CD4-positive, alpha-beta memory T cell (primary cell): ENCODE measurements around the gene FLT3LG. TPM values are rescaled to one million over a fixed set of nuclear protein-coding genes. Genes with fewer than 3 reads are reported as not detected.

Experiments used
- CTCF ChIA-PET: fragments of 350-600 bp; sonication (Branson Sonifier 250); formaldehyde crosslinking; loops from one replicate; lab custom pipeline; 2021; ENCODE audit warnings: inconsistent platforms; ENCODE audit not compliant: partially characterized antibody; lab: Charles Lee
- POLR2A ChIA-PET: fragments of 350-600 bp; sonication (Branson Sonifier 250); formaldehyde crosslinking; loops from one replicate; lab custom pipeline; 2021; ENCODE audit not compliant: partially characterized antibody; lab: Charles Lee
- DNase-seq, 5 donors: peaks; one replicate each; pipeline versions ENCODE4 v3.0.0 to v3.0.0-alpha.2; 2020 to 2022; ENCODE audit warnings: mixed read lengths in 1 of 5
- H3K27ac ChIP-seq: one replicate; pipeline ENCODE4 v1.7.0; 2013; ENCODE audit warnings: low read depth, low read length
- H3K27me3 ChIP-seq: 2 replicates; pipeline ENCODE4 v1.7.0; 2013; ENCODE audit warnings: mild to moderate bottlenecking, low read length, moderate library complexity; ENCODE audit not compliant: insufficient read depth
- H3K36me3 ChIP-seq: 2 replicates; pipeline ENCODE4 v1.7.0; 2013; ENCODE audit warnings: mild to moderate bottlenecking, low read length, moderate library complexity; ENCODE audit not compliant: insufficient read depth
- H3K4me1 ChIP-seq: 2 replicates; pipeline ENCODE4 v1.7.0; 2013; ENCODE audit warnings: mild to moderate bottlenecking, low read length, moderate library complexity; ENCODE audit not compliant: insufficient read depth
- H3K4me3 ChIP-seq, 2 donors: one replicate each; pipeline ENCODE4 v1.7.0; 2013; ENCODE audit warnings: low read length in 2 of 2, mild to moderate bottlenecking in 1 of 2
- H3K9me3 ChIP-seq, 2 donors: one replicate each; pipeline ENCODE4 v1.7.0; 2013; ENCODE audit warnings: low read length in 2 of 2, control low read depth in 1 of 2; ENCODE audit not compliant: control insufficient read depth in 1 of 2
- H3K27ac Mint-ChIP-seq, 7 donors: one replicate each; pipeline ENCODE4 v1.8.0; 2020 to 2021; ENCODE audit warnings: mixed read lengths in 7 of 7, mild to moderate bottlenecking in 6 of 7, inconsistent platforms in 3 of 7, moderate library complexity in 3 of 7
- H3K27me3 Mint-ChIP-seq, 2 donors: one replicate each; pipeline ENCODE4 v1.8.0; 2020 to 2021; ENCODE audit warnings: mixed read lengths in 2 of 2
- H3K36me3 Mint-ChIP-seq, 2 donors: one replicate each; pipeline ENCODE4 v1.8.0; 2020 to 2021; ENCODE audit warnings: mixed read lengths in 2 of 2, inconsistent platforms in 1 of 2, mild to moderate bottlenecking in 1 of 2
- H3K4me1 Mint-ChIP-seq, 4 donors: one replicate each; pipeline ENCODE4 v1.8.0; 2020 to 2021; ENCODE audit warnings: mixed read lengths in 4 of 4, mild to moderate bottlenecking in 1 of 4
- H3K4me3 Mint-ChIP-seq, 8 donors: one replicate each; pipeline ENCODE4 v1.8.0; 2020 to 2021; ENCODE audit warnings: mixed read lengths in 8 of 8, mild to moderate bottlenecking in 7 of 8, moderate library complexity in 6 of 8, inconsistent platforms in 3 of 8
- H3K9me3 Mint-ChIP-seq, 8 donors: one replicate each; pipeline ENCODE4 v1.8.0; 2020 to 2021; ENCODE audit warnings: mixed read lengths in 8 of 8, mild to moderate bottlenecking in 5 of 8, inconsistent platforms in 3 of 8, moderate library complexity in 1 of 8
- intact Hi-C: fragments of 100-400 bp; cut with micrococcal nuclease; formaldehyde crosslinking; loops from one replicate; pipeline ENCODE4 v1.15.1; 2023
- polyA plus RNA-seq, 2 donors: library from polyadenylated mRNA; unstranded; fragments of 300-500 nt; fragmentation: Illumina TruSeq; gene quantifications; one replicate each; pipeline ENCODE4 v1.2.3, GENCODE V29; 2021
- total RNA-seq, 2 experiments: library from RNA; stranded (reverse); gene quantifications; one replicate each; pipeline ENCODE4 v1.2.3, GENCODE V29; 2021

Gene FLT3LG
- total and polyA plus RNA-seq, 4 experiments from 2014 or later = 114 to 252 (median 130) TPM

DNA sequence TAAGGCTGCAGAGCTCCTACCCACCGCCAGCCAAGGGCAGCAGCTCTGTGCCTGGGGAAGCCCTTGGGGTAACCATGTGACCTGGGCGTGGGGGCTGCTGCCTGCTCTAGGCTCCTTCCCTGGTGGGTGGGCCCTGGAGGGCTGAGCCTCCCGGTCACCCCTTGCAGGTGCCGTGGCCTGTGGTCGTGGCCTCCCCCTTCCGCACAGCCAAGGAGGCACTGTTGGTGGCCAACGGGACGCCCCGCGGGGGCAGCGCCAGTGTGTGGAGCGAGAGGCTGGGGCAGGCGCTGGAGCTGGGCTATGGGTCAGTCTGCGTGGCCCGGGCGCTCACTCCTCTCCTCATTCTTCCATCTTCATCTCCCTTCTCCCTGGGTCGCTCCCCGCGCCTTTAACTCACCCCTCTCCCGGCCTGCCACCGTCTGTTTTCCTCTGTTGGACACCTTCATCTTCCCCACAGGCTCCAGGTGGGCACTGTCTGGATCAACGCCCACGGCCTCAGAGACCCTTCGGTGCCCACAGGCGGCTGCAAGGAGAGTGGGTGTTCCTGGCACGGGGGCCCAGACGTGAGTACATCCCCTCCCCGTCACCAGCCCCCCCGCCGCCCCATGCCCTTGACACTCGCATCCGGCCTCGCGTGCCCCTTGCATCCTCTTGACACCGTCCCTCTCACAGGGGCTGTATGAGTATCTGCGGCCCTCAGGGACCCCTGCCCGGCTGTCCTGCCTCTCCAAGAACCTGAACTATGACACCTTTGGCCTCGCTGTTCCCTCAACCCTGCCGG is 9.9 kb upstream of the FLT3LG start:
- DNase-seq = no peak
- intact Hi-C loops = no loop called here
- CTCF ChIA-PET = no interaction called here
- no peak overlapping the region for H3K4me3 ChIP-seq
- Mint-ChIP-seq H3K4me3 (peak overlapping the region in 1 of 8 donors; percentile 20), H3K27ac (peak overlapping the region in 4 of 7 donors; percentile 52 to 87 (median 67)), H3K9me3 (peaks cover 0 to 1% (median 0%) of the 10 kb centered on the region in 8 donors), H3K27me3 (no peaks in the 10 kb centered on the region), H3K4me1 (peaks cover 8 to 18% (median 11%) of the 10 kb centered on the region in 4 donors), H3K36me3 (peaks cover 7 to 23% of the 10 kb centered on the region in 2 donors)
- no peak overlapping the region for H3K27ac ChIP-seq
- H3K9me3 ChIP-seq = no peaks in the 10 kb centered on the region
- H3K4me1 ChIP-seq = peaks cover 29% of the 10 kb centered on the region
- peaks cover 27% of the 10 kb centered on the region for H3K36me3 ChIP-seq
- no peaks in the 10 kb centered on the region for H3K27me3 ChIP-seq
- POLR2A ChIA-PET = interaction anchor here (1.0 to 3.7 kb wide), 4 partner anchors 10 to 31 kb away, joined by 3 to 34 read pairs (median 3); partner anchors contain the start of genes ALDH16A1, FLT3LG and PIH1D1

GRCh38 chr19:49465371-49465770 is 8.6 kb upstream of the FLT3LG start:
- ChIA-PET CTCF (interaction anchor here (0.9 kb wide), 1 partner anchor 10 kb away, joined by 3 read pairs; no protein-coding TSS in a partner anchor), POLR2A (interaction anchor here (1.0 to 3.7 kb wide), 7 partner anchors 8 to 34 kb away, joined by 3 to 34 read pairs (median 3); partner anchors contain the start of genes ALDH16A1, FLT3LG, PIH1D1 and RPL13A)
- H3K9me3 Mint-ChIP-seq = peaks cover 0 to 3% (median 0%) of the 10 kb centered on the region in 8 donors
- peak overlapping the region; percentile 35 to 90 (median 78) for H3K27ac Mint-ChIP-seq
- DNase-seq = no peak
- Histone ChIP-seq H3K27me3 (no peaks in the 10 kb centered on the region), H3K4me1 (peaks cover 37% of the 10 kb centered on the region), H3K36me3 (peaks cover 20% of the 10 kb centered on the region), H3K27ac (peak overlapping the region; percentile 35), H3K9me3 (no peaks in the 10 kb centered on the region), H3K4me3 (no peak overlapping the region)
- intact Hi-C loops = no loop called here
- peaks cover 14 to 27% (median 20%) of the 10 kb centered on the region in 4 donors for H3K4me1 Mint-ChIP-seq
- H3K4me3 Mint-ChIP-seq = peak overlapping the region in 1 of 8 donors; percentile 10
- no peaks in the 10 kb centered on the region for H3K27me3 Mint-ChIP-seq
- H3K36me3 Mint-ChIP-seq = peaks cover 4 to 14% of the 10 kb centered on the region in 2 donors

GRCh38 chr19:49468199-49468598 is 5.8 kb upstream of the FLT3LG start:
- Histone ChIP-seq H3K9me3 (no peaks in the 10 kb centered on the region), H3K27ac (peak overlapping the region; percentile 84), H3K27me3 (no peaks in the 10 kb centered on the region), H3K4me3 (peak overlapping the region in 1 of 2 donors; percentile 44), H3K36me3 (peaks cover 17% of the 10 kb centered on the region), H3K4me1 (peaks cover 64% of the 10 kb centered on the region)
- no peak for DNase-seq
- CTCF ChIA-PET = interaction anchor here (3.5 to 6.0 kb wide), 3 partner anchors 9 to 76 kb away, joined by 20 to 227 read pairs (median 57); partner anchors contain the start of genes ALDH16A1 and PIH1D1
- peaks cover 23 to 54% (median 36%) of the 10 kb centered on the region in 4 donors for H3K4me1 Mint-ChIP-seq
- no peaks in the 10 kb centered on the region for H3K27me3 Mint-ChIP-seq
- peaks cover 0 to 3% (median 0%) of the 10 kb centered on the region in 8 donors for H3K9me3 Mint-ChIP-seq
- intact Hi-C loops = no loop called here
- peak overlapping the region in 4 of 8 donors; percentile 46 to 94 (median 84) for H3K4me3 Mint-ChIP-seq
- POLR2A ChIA-PET = interaction anchor here (0.6 to 6.2 kb wide), 8 partner anchors 10 to 37 kb away, joined by 3 to 222 read pairs (median 15); partner anchors contain the start of genes ALDH16A1, PIH1D1 and RPL13A
- peaks cover 4 to 10% of the 10 kb centered on the region in 2 donors for H3K36me3 Mint-ChIP-seq
- peak overlapping the region; percentile 94 to 100 (median 100) for H3K27ac Mint-ChIP-seq

GRCh38 chr19:49468746-49469447 is 5.1 kb upstream of the FLT3LG start:
- Histone ChIP-seq H3K27me3 (no peaks in the 10 kb centered on the region), H3K36me3 (peaks cover 17% of the 10 kb centered on the region), H3K4me3 (peak overlapping the region in 1 of 2 donors; percentile 44), H3K9me3 (no peaks in the 10 kb centered on the region), H3K4me1 (peaks cover 71% of the 10 kb centered on the region), H3K27ac (peak overlapping the region; percentile 84)
- Mint-ChIP-seq H3K4me1 (peaks cover 24 to 61% (median 40%) of the 10 kb centered on the region in 4 donors), H3K36me3 (peaks cover 4 to 10% of the 10 kb centered on the region in 2 donors), H3K27me3 (no peaks in the 10 kb centered on the region), H3K9me3 (peaks cover 0 to 3% (median 0%) of the 10 kb centered on the region in 8 donors), H3K4me3 (peak overlapping the region; percentile 67 to 94 (median 80)), H3K27ac (peak overlapping the region; percentile 94 to 100 (median 100))
- ChIA-PET POLR2A (interaction anchor here (0.6 to 6.2 kb wide), 24 partner anchors 11 to 369 kb away, joined by 3 to 222 read pairs (median 6); partner anchors contain the start of genes ALDH16A1, GFY, KASH5 and PIH1D1), CTCF (interaction anchor here (1.0 to 6.0 kb wide), 12 partner anchors 10 to 242 kb away, joined by 3 to 227 read pairs (median 8); partner anchors contain the start of genes ALDH16A1 and PIH1D1)
- intact Hi-C loops = loop anchor here (1.0 kb wide), 1 partner anchor 16 kb away; the partner anchor contains the start of gene ALDH16A1
- DNase-seq = peak; percentile 96 to 99 (median 98)

- Histone ChIP-seq H3K9me3 (no peaks in the 10 kb centered on the region), H3K27ac (peak overlapping the region; percentile 75), H3K27me3 (no peaks in the 10 kb centered on the region), H3K4me3 (no peak overlapping the region), H3K4me1 (peaks cover 71% of the 10 kb centered on the region), H3K36me3 (peaks cover 7% of the 10 kb centered on the region)
- Mint-ChIP-seq H3K27ac (peak overlapping the region; percentile 94 to 100 (median 100)), H3K4me3 (peak overlapping the region in 7 of 8 donors; percentile 40 to 81 (median 52)), H3K4me1 (peaks cover 24 to 61% (median 41%) of the 10 kb centered on the region in 4 donors), H3K9me3 (peaks cover 0 to 3% (median 0%) of the 10 kb centered on the region in 8 donors), H3K36me3 (peaks cover 5 to 11% of the 10 kb centered on the region in 2 donors), H3K27me3 (no peaks in the 10 kb centered on the region)
- intact Hi-C loops = loop anchor here (1.0 to 2.0 kb wide), 3 partner anchors 17 to 243 kb away; partner anchors contain the start of gene ALDH16A1
- ChIA-PET POLR2A (interaction anchor here (0.5 to 6.2 kb wide), 38 partner anchors 12 to 244 kb away, joined by 3 to 222 read pairs (median 5); partner anchors contain the start of genes ALDH16A1, CD37, GFY and KASH5), CTCF (interaction anchor here (0.7 to 6.0 kb wide), 23 partner anchors 8 to 244 kb away, joined by 3 to 227 read pairs (median 4); partner anchors contain the start of genes ALDH16A1, PIH1D1, PRR12 and RPS11)
- peak; percentile 78 to 94 (median 85) for DNase-seq
Observed at GRCh38 chr19:49469828-49470614, 4.0 kb upstream of the FLT3LG start.
